Astrocyte (in vitro differentiated cells and primary cell): ENCODE data around the gene KLF9.
"Not testable (repeated sequence)": the region's sequence is repeated elsewhere in the genome, so short reads cannot be mapped to it uniquely, and the experiment has no call there.

Experiments used
- CTCF ChIP-seq: IDR thresholded peaks from 2 replicates; pipeline ENCODE4 v1.5.1; 2011; ENCODE audit warnings: low read depth, mild to moderate bottlenecking, inconsistent platforms, low read length, moderate library complexity; ENCODE audit not compliant: insufficient read depth
- EZH2 ChIP-seq: IDR thresholded peaks from 2 replicates; pipeline ENCODE4 v1.6.1; 2012; ENCODE audit warnings: mild to moderate bottlenecking, low read length, inconsistent platforms; ENCODE audit not compliant: insufficient read depth

- not testable (repeated sequence) for TF ChIP-seq CTCF, EZH2
Observed at GRCh38 chr9:70401241-70401640, 13.2 kb downstream of the KLF9 start.
